GM12878 (cell line): ENCODE data around the gene AKAP8. TPM values are rescaled to one million over a fixed set of nuclear protein-coding genes. Genes with fewer than 3 reads are reported as not detected.

ENCODE experiments used
- ATAC-seq: fragments of 200-7000 bp; cut with Tn5 transposase; 3 replicates; pipeline ENCODE4 v1.9.1; 2020; ENCODE audit warnings: mild to moderate bottlenecking, moderate library complexity
- BruUV-seq: library from RNA; stranded (reverse); fragments of 400-500 nt; replicated peaks from 2 replicates; lab custom pipeline; 2021; lab: Mats Ljungman, UMichigan
- CTCF ChIA-PET: fragments of 300-600 bp; sonication (Branson Sonifier 250); formaldehyde crosslinking; extraction: SDS; loops from one replicate; lab custom pipeline; 2021; ENCODE audit warnings: inconsistent platforms; lab: Yijun Ruan, JAX
- POLR2A ChIA-PET: fragments of 350-600 bp; formaldehyde crosslinking; extraction: SDS; loops from one replicate; lab custom pipeline; 2021; ENCODE audit warnings: inconsistent platforms; lab: Charles Lee
- RAD21 ChIA-PET: fragments of 300-600 bp; sonication (Branson Sonifier 250); formaldehyde crosslinking; loops from one replicate; lab custom pipeline; 2023; ENCODE audit warnings: antibody characterized with exemption; ENCODE audit not compliant: unreplicated experiment; lab: Charles Lee
- SMC1A ChIA-PET: fragments of 300-600 bp; sonication (Branson Sonifier 250); formaldehyde crosslinking; loops from one replicate; lab custom pipeline; 2023; ENCODE audit not compliant: unreplicated experiment, uncharacterized antibody; lab: Charles Lee
- DNase-seq: peaks from one replicate; pipeline ENCODE4 v3.0.0-alpha.2; 2011; ENCODE audit warnings: low read depth, low spot score
- FAIRE-seq: peaks from 3 replicates; lab custom pipeline; 2011; peaks lifted over from hg19 to GRCh38; lab: Jason Lieb, UNC
- H2AFZ ChIP-seq: 2 replicates; pipeline ENCODE4 v1.6.0; 2011; ENCODE audit warnings: low read depth, low read length, control low read depth; ENCODE audit not compliant: control insufficient read depth
- H3K27ac ChIP-seq: 2 replicates; pipeline ENCODE4 v1.5.1; 2011; ENCODE audit warnings: control low read depth; ENCODE audit not compliant: control insufficient read depth, insufficient read depth
- H3K27me3 ChIP-seq, 2 experiments: replicated peaks in 1 of 2; 2 replicates each; pipeline versions ENCODE4 v1.6.0 to v1.6.1; 2011; ENCODE audit warnings: low read length in 1 of 2; ENCODE audit not compliant: control insufficient read depth in 2 of 2, insufficient read depth in 2 of 2
- H3K36me3 ChIP-seq, 2 experiments: 2 replicates each; pipeline ENCODE4 v1.5.1; 2011; ENCODE audit warnings: low read length in 1 of 2; ENCODE audit not compliant: control insufficient read depth in 2 of 2, insufficient read depth in 2 of 2
- H3K4me1 ChIP-seq: 2 replicates; pipeline ENCODE4 v1.6.1; 2011; ENCODE audit warnings: mild to moderate bottlenecking, low read length, moderate library complexity, mixed read lengths; ENCODE audit not compliant: control insufficient read depth, insufficient read depth
- H3K4me2 ChIP-seq: 2 replicates; pipeline ENCODE4 v1.6.0; 2011; ENCODE audit warnings: control low read depth; ENCODE audit not compliant: control insufficient read depth, insufficient read depth
- H3K4me3 ChIP-seq: fragments of 200-600 bp; sonication (generic); 2 replicates; pipeline ENCODE4 v1.5.1; 2016
- H3K79me2 ChIP-seq: 2 replicates; pipeline ENCODE4 v1.6.0; 2011; ENCODE audit warnings: low read length; ENCODE audit not compliant: control insufficient read depth, insufficient read depth
- H3K9ac ChIP-seq: 2 replicates; pipeline ENCODE4 v1.8.0; 2011; ENCODE audit warnings: low read length, control low read depth, mixed read lengths; ENCODE audit not compliant: control insufficient read depth, insufficient read depth
- H3K9me3 ChIP-seq: replicated peaks from 3 replicates; pipeline ENCODE4 v1.5.1; 2011; ENCODE audit warnings: mild to moderate bottlenecking, low read length; ENCODE audit not compliant: control insufficient read depth, insufficient read depth
- H4K20me1 ChIP-seq: 2 replicates; pipeline ENCODE4 v1.6.0; 2011; ENCODE audit not compliant: control insufficient read depth, insufficient read depth
- CEBPB ChIP-seq, 2 experiments: fragments of 150-350 bp in 1 of 2; IDR thresholded peaks; 2 replicates each; pipeline ENCODE4 v1.6.1; 2012 to 2014; ENCODE audit warnings: low read depth in 2 of 2, low read length in 2 of 2, borderline replicate concordance in 1 of 2, inconsistent platforms in 1 of 2
- CHD4 ChIP-seq: fragments of 200-600 bp; sonication (generic); IDR thresholded peaks from 2 replicates; pipeline ENCODE4 v1.6.1; 2016; ENCODE audit warnings: mild to moderate bottlenecking
- DPF2 ChIP-seq: fragments of 450-650 bp; IDR thresholded peaks from 2 replicates; pipeline ENCODE4 v1.6.1; 2017; ENCODE audit warnings: mild to moderate bottlenecking
- E2F4 ChIP-seq: IDR thresholded peaks from 2 replicates; pipeline ENCODE4 v1.6.1; 2012; ENCODE audit warnings: low read depth, low read length, improper control_type of control experiment
- HDAC2 ChIP-seq: fragments of 200-600 bp; sonication (generic); IDR thresholded peaks from 2 replicates; pipeline ENCODE4 v1.6.1; 2017
- MYC ChIP-seq: IDR thresholded peaks from 2 replicates; pipeline ENCODE4 v1.6.1; 2011; ENCODE audit warnings: mild to moderate bottlenecking, low read length, moderate library complexity, inconsistent platforms; ENCODE audit not compliant: insufficient read depth, insufficient replicate concordance, insufficient read length, severe bottlenecking
- NFYA ChIP-seq: IDR thresholded peaks from 2 replicates; pipeline ENCODE4 v1.6.1; 2011; ENCODE audit warnings: low read depth, mild to moderate bottlenecking, low read length, improper control_type of control experiment, borderline replicate concordance
- POLR2A ChIP-seq: IDR thresholded peaks from 2 replicates; pipeline ENCODE4 v1.6.1; 2011; ENCODE audit warnings: low read depth, mild to moderate bottlenecking, low read length
- POLR2AphosphoS5 ChIP-seq: IDR thresholded peaks from 2 replicates; pipeline ENCODE4 v1.6.1; 2011; ENCODE audit warnings: mild to moderate bottlenecking, low read length, inconsistent platforms
- SREBF2 ChIP-seq: IDR thresholded peaks from 2 replicates; pipeline ENCODE4 v1.6.1; 2012; ENCODE audit warnings: mild to moderate bottlenecking, low read length
- SRF ChIP-seq, 2 experiments: IDR thresholded peaks; 2 replicates each; pipeline ENCODE4 v1.6.1; 2011; ENCODE audit warnings: low read depth in 2 of 2, low read length in 2 of 2, mild to moderate bottlenecking in 1 of 2, moderate library complexity in 1 of 2
- ZBTB11 ChIP-seq: fragments of 450-650 bp; formaldehyde crosslinking; IDR thresholded peaks from 2 replicates; pipeline ENCODE4 v1.5.0; 2022; ENCODE audit warnings: mild to moderate bottlenecking, missing genetic modification characterization
- ZNF217 ChIP-seq: fragments of 450-650 bp; IDR thresholded peaks from 2 replicates; pipeline ENCODE4 v1.6.1; 2017; ENCODE audit warnings: antibody characterized with exemption, mild to moderate bottlenecking
- ZZZ3 ChIP-seq: IDR thresholded peaks from 2 replicates; pipeline ENCODE4 v1.6.1; 2011; ENCODE audit warnings: low read depth; ENCODE audit not compliant: control insufficient read depth, insufficient read length
- WGBS: methylation state at CpG from one replicate; pipeline ENCODE4 v1.1.6; 2016; ENCODE audit warnings: low lambda C conversion rate; ENCODE audit not compliant: insufficient replicate concordance, insufficient coverage; ENCODE audit errors: missing lambda C conversion rate; 5-methylcytosine and 5-hydroxymethylcytosine counted together
- in situ Hi-C: fragments of 300-500 bp; cut with MboI; formaldehyde crosslinking; loops from 9 replicates; pipeline ENCODE4 v1.14.3; 2018; ENCODE audit warnings: mixed read lengths
- intact Hi-C: fragments of 100-400 bp; cut with micrococcal nuclease; formaldehyde crosslinking; loops from one replicate; pipeline ENCODE4 v1.14.2; 2022; ENCODE audit not compliant: unreplicated experiment
- polyA plus RNA-seq, 11 experiments: library from polyadenylated mRNA; depleted of rRNA in 4 of 11; unstranded in 6 of 11; stranded (reverse) in 5 of 11; fragments of >200 nt; fragmentation: Nextera tagmentation in 4 of 11; fragmentation: Illumina TruSeq in 1 of 11; extraction: Ambion mirVana in 4 of 11; extraction: Trizol in 1 of 11; gene quantifications; 1 replicate in 1 of 11; 2 replicates in 10 of 11; pipeline versions ENCODE4 v1.2.1 to v1.2.3, GENCODE V29; 2011 to 2016; ENCODE audit warnings: inconsistent platforms in 2 of 11, missing spikeins in 2 of 11, low read depth in 1 of 11
- total RNA-seq, 4 experiments: library from RNA; depleted of rRNA in 3 of 4; stranded (reverse); fragments of >200 nt in 3 of 4; fragmentation: Illumina TruSeq in 1 of 4; extraction: Trizol in 1 of 4; gene quantifications; 2 replicates each; pipeline versions ENCODE4 v1.2.1 to v1.2.3, GENCODE V29; 2013 to 2021

Gene AKAP8
- total and polyA plus RNA-seq, 10 of the 15 experiments (the other 5 are each of a cell fraction or from before 2014, with no cell fraction given): 5.3 to 57.7 (median 20.6) TPM

- Histone ChIP-seq H4K20me1 (peaks cover 48% of the 10 kb centered on the region), H3K4me1 (peaks cover 56% of the 10 kb centered on the region), H3K36me3 (peaks cover 2 to 13% of the 10 kb centered on the region in 2 experiments; a peak in 3 of 4 replicates), H3K9me3 (no peaks in the 10 kb centered on the region), H2AFZ (no peak overlapping the region), H3K27ac (peak overlapping the region; percentile 5; the same call in 1 of the 2 replicates), H3K27me3 (no peaks in the 10 kb centered on the region), H3K4me3 (peak overlapping the region; percentile 0; the same call in 1 of the 2 replicates), H3K9ac (no peak overlapping the region), H3K4me2 (no peak overlapping the region), H3K79me2 (peaks cover 96% of the 10 kb centered on the region)
- DNase-seq: no peak
- no peak for FAIRE-seq
- ChIA-PET POLR2A (interaction anchor here (1.5 kb wide), 1 partner anchor 8 kb away, joined by 4 read pairs; no protein-coding TSS in a partner anchor), CTCF (no interaction called here), RAD21 (interaction anchor here (1.0 kb wide), 1 partner anchor 12 kb away, joined by 4 read pairs; no protein-coding TSS in a partner anchor), SMC1A (interaction anchor here (1.0 to 1.1 kb wide), 2 partner anchors 12 to 30 kb away, joined by 3 to 4 read pairs; no protein-coding TSS in a partner anchor)
- ATAC-seq: no peak
- intact Hi-C loops (no loop called here), in situ Hi-C loops (no loop called here)
- WGBS: 3% methylated on average over 2 of the region's 2 CpGs
- TSS peak; percentile 11 for BruUV-seq
- no peak for TF ChIP-seq E2F4
- TF ChIP-seq POLR2AphosphoS5: peak; percentile 28; the same call in 1 of the 2 replicates
Observed at GRCh38 chr19:15321739-15322138, 57.8 kb downstream of the AKAP8 start.

GRCh38 chr19:15320116-15320515 lies 59.5 kb downstream of the AKAP8 start:
- ChIA-PET SMC1A (interaction anchor here (0.5 to 1.5 kb wide), 5 partner anchors 9 to 149 kb away, joined by 3 to 5 read pairs (median 4); partner anchors contain the start of gene BRD4), POLR2A (interaction anchor here (0.5 to 1.0 kb wide), 4 partner anchors 14 to 1504 kb away, joined by 3 to 5 read pairs (median 4); no protein-coding TSS in a partner anchor), RAD21 (no interaction called here), CTCF (no interaction called here)
- in situ Hi-C loops (no loop called here), intact Hi-C loops (no loop called here)
- H3K4me3 ChIP-seq: no peak overlapping the region
- H3K9me3 ChIP-seq: no peaks in the 10 kb centered on the region
- FAIRE-seq: no peak
- no peak overlapping the region for H3K9ac ChIP-seq
- no peak overlapping the region for H2AFZ ChIP-seq
- WGBS: 58% methylated on average over 4 of the region's 4 CpGs
- BruUV-seq: no TSS peak
- TF ChIP-seq SRF (IDR thresholded peaks at IDR 0.05; ENCODE audit: low read depth in 2 of 2, low read length in 2 of 2) (no peak), HDAC2 (no peak), ZZZ3 (no peak), POLR2A (no peak), ZBTB11 (CRISPR knock-in tag) (no peak), CHD4 (no peak), CEBPB (IDR thresholded peaks at IDR 0.05; ENCODE audit: borderline replicate concordance in 1 of 2, low read depth in 2 of 2, low read length in 2 of 2) (no peak), SREBF2 (no peak), NFYA (no peak), DPF2 (no peak), MYC (no peak), ZNF217 (no peak)
- peaks cover 58% of the 10 kb centered on the region for H3K4me1 ChIP-seq
- H3K27me3 ChIP-seq: no peaks in the 10 kb centered on the region
- peaks cover 98% of the 10 kb centered on the region for H3K79me2 ChIP-seq
- DNase-seq: no peak
- no peak for ATAC-seq
- peaks cover 48% of the 10 kb centered on the region for H4K20me1 ChIP-seq
- H3K4me2 ChIP-seq: 0 out of 2 replicates have a peak overlapping the region, but pooled peaks have one; percentile 30
- H3K36me3 ChIP-seq: peaks cover 2 to 13% of the 10 kb centered on the region in 2 experiments; a peak in 3 of 4 replicates
- H3K27ac ChIP-seq: no peak overlapping the region
